Measurements from ENCODE around the gene LRRC17.
"Not testable (repeated sequence)": the region's sequence is repeated elsewhere in the genome, so short reads cannot be mapped to it uniquely, and the experiment has no call there.

The LRRC17 gene

GRCh38 chr7:102891693-102892261, 21.0 kb upstream of the LRRC17 start:
- H3K36me3 ChIP-seq: no peaks in the 10 kb centered on the region
- no peak for TF ChIP-seq Cebpa-rat (IDR thresholded peaks at IDR 0.05)
- peak overlapping the region in 9 of 11 experiments; percentile 32 to 92 (median 84); a peak in 18 of 22 replicates for H3K27ac ChIP-seq
- peak overlapping the region; percentile 61 to 92 (median 72) for H3K4me2 ChIP-seq
- H3K9ac ChIP-seq: peak overlapping the region in 1 of 11 experiments; percentile 71; a peak in 3 of 22 replicates
- H4K20me1 ChIP-seq: no peaks in the 10 kb centered on the region
- H3K4me1 ChIP-seq: peaks cover 37 to 85% (median 68%) of the 10 kb centered on the region in 10 experiments
- no peaks in the 10 kb centered on the region for H3K27me3 ChIP-seq
- no peak overlapping the region for H3K4me3 ChIP-seq
- H3K9me3 ChIP-seq (replicated peaks in 1 of 11): peaks cover 0 to 11% (median 6%) of the 10 kb centered on the region in 11 experiments; a peak in 6 of 22 replicates

GRCh38 chr7:102892631-102893278, 20.0 kb upstream of the LRRC17 start:
- no peaks in the 10 kb centered on the region for H3K36me3 ChIP-seq
- H3K9me3 ChIP-seq (replicated peaks in 1 of 11): peaks cover 0 to 11% (median 6%) of the 10 kb centered on the region in 11 experiments; a peak in 6 of 22 replicates
- H3K9ac ChIP-seq: peak overlapping the region in 8 of 11 experiments; percentile 28 to 75 (median 58); a peak in 14 of 22 replicates
- peak in 3 of 11 experiments; percentile 22 to 91 (median 88); a peak in 7 of 22 replicates for TF ChIP-seq Cebpa-rat (IDR thresholded peaks at IDR 0.05)
- H3K4me1 ChIP-seq: peaks cover 37 to 79% (median 59%) of the 10 kb centered on the region in 10 experiments
- no peaks in the 10 kb centered on the region for H4K20me1 ChIP-seq
- no peaks in the 10 kb centered on the region for H3K27me3 ChIP-seq
- H3K4me3 ChIP-seq: peak overlapping the region in 5 of 10 experiments; percentile 14 to 34 (median 30); a peak in 5 of 20 replicates
- peak overlapping the region; percentile 14 to 92 (median 70) for H3K4me2 ChIP-seq
- H3K27ac ChIP-seq: peak overlapping the region in 10 of 11 experiments; percentile 48 to 92 (median 84); a peak in 19 of 22 replicates

- H3K4me3 ChIP-seq: no peak overlapping the region
- H3K27ac ChIP-seq: peak overlapping the region in 2 of 11 experiments; percentile 22 to 92; a peak in 1 of 22 replicates
- peak overlapping the region in 5 of 11 experiments; percentile 10 to 84 (median 68); a peak in 7 of 22 replicates for H3K4me2 ChIP-seq
- H3K9ac ChIP-seq: no peak overlapping the region
- H3K36me3 ChIP-seq: no peaks in the 10 kb centered on the region
- H3K9me3 ChIP-seq (replicated peaks in 1 of 11): no peaks in the 10 kb centered on the region; a peak in 1 of 22 replicates
- no peaks in the 10 kb centered on the region for H4K20me1 ChIP-seq
- TF ChIP-seq Cebpa-rat (IDR thresholded peaks at IDR 0.05): no peak
- H3K27me3 ChIP-seq: no peaks in the 10 kb centered on the region
- H3K4me1 ChIP-seq: peaks cover 27 to 73% (median 48%) of the 10 kb centered on the region in 10 experiments
These were observed 17.2 kb upstream of the LRRC17 start for GRCh38 chr7:102895602-102896001.

- no peaks in the 10 kb centered on the region; a peak in 1 of 22 replicates for H3K9me3 ChIP-seq (replicated peaks in 1 of 11)
- peaks cover 17 to 63% (median 38%) of the 10 kb centered on the region in 10 experiments for H3K4me1 ChIP-seq
- no peak for TF ChIP-seq Cebpa-rat (IDR thresholded peaks at IDR 0.05)
- no peak overlapping the region for H3K4me2 ChIP-seq
- H3K4me3 ChIP-seq: no peak overlapping the region
- H4K20me1 ChIP-seq: no peaks in the 10 kb centered on the region
- no peak overlapping the region for H3K9ac ChIP-seq
- H3K36me3 ChIP-seq: no peaks in the 10 kb centered on the region
- no peak overlapping the region for H3K27ac ChIP-seq
- no peaks in the 10 kb centered on the region for H3K27me3 ChIP-seq
These were observed 16.2 kb upstream of the LRRC17 start for GRCh38 chr7:102896585-102896984.

- no peaks in the 10 kb centered on the region; a peak in 1 of 22 replicates for H3K9me3 ChIP-seq (replicated peaks in 1 of 11)
- H3K9ac ChIP-seq: no peak overlapping the region
- H3K4me3 ChIP-seq: no peak overlapping the region
- TF ChIP-seq Cebpa-rat (IDR thresholded peaks at IDR 0.05): no peak
- no peaks in the 10 kb centered on the region for H3K36me3 ChIP-seq
- H3K27me3 ChIP-seq: no peaks in the 10 kb centered on the region
- no peak overlapping the region for H3K4me2 ChIP-seq
- H4K20me1 ChIP-seq: no peaks in the 10 kb centered on the region
- peaks cover 11 to 57% (median 32%) of the 10 kb centered on the region in 10 experiments for H3K4me1 ChIP-seq
- H3K27ac ChIP-seq: no peak overlapping the region
These were observed 15.6 kb upstream of the LRRC17 start for GRCh38 chr7:102897211-102897631.

GRCh38 chr7:102897856-102898531, 14.8 kb upstream of the LRRC17 start:
- no peaks in the 10 kb centered on the region for H3K36me3 ChIP-seq
- H3K27me3 ChIP-seq: no peaks in the 10 kb centered on the region
- no peaks in the 10 kb centered on the region; a peak in 2 of 22 replicates for H3K9me3 ChIP-seq (replicated peaks in 1 of 11)
- peak overlapping the region in 4 of 11 experiments; percentile 14 to 36 (median 27); a peak in 6 of 22 replicates for H3K4me2 ChIP-seq
- no peaks in the 10 kb centered on the region for H4K20me1 ChIP-seq
- H3K4me1 ChIP-seq: peaks cover 3 to 49% (median 24%) of the 10 kb centered on the region in 10 experiments
- no peak overlapping the region for H3K9ac ChIP-seq
- H3K27ac ChIP-seq: peak overlapping the region in 2 of 11 experiments; percentile 17 to 22; a peak in 1 of 22 replicates
- TF ChIP-seq Cebpa-rat (IDR thresholded peaks at IDR 0.05): no peak
- H3K4me3 ChIP-seq: no peak overlapping the region

GRCh38 chr7:102898532-102898859, 14.3 kb upstream of the LRRC17 start:
- Histone ChIP-seq H3K4me1 (peaks cover 0 to 44% (median 19%) of the 10 kb centered on the region in 10 experiments; a peak in 15 of 20 replicates), H3K27ac (peak overlapping the region in 2 of 11 experiments; percentile 17 to 22; a peak in 1 of 22 replicates), H3K36me3 (no peaks in the 10 kb centered on the region), H3K9ac (no peak overlapping the region), H3K4me2 (peak overlapping the region in 4 of 11 experiments; percentile 14 to 36 (median 27); a peak in 6 of 22 replicates), H3K27me3 (no peaks in the 10 kb centered on the region), H3K9me3 (replicated peaks in 1 of 11) (no peaks in the 10 kb centered on the region; a peak in 2 of 22 replicates), H4K20me1 (no peaks in the 10 kb centered on the region), H3K4me3 (no peak overlapping the region)
- no peak for TF ChIP-seq Cebpa-rat (IDR thresholded peaks at IDR 0.05)

GRCh38 chr7:102902052-102902451, 10.7 kb upstream of the LRRC17 start:
- Histone ChIP-seq H3K9me3 (replicated peaks in 1 of 11) (peaks cover 0 to 18% (median 5%) of the 10 kb centered on the region in 11 experiments; a peak in 7 of 22 replicates), H3K4me1 (peaks cover 0 to 17% (median 3%) of the 10 kb centered on the region in 10 experiments; a peak in 8 of 20 replicates)
- H3K36me3 ChIP-seq, H3K27me3 ChIP-seq, H3K27ac ChIP-seq, H4K20me1 ChIP-seq, H3K9ac ChIP-seq, H3K4me3 ChIP-seq, H3K4me2 ChIP-seq: not testable (repeated sequence)

GRCh38 chr7:102903576-102903975, 9.2 kb upstream of the LRRC17 start:
- not testable (repeated sequence) for H4K20me1 ChIP-seq, H3K27me3 ChIP-seq, H3K9ac ChIP-seq, H3K4me3 ChIP-seq, H3K27ac ChIP-seq, H3K4me1 ChIP-seq, H3K4me2 ChIP-seq, H3K36me3 ChIP-seq
- H3K9me3 ChIP-seq (replicated peaks in 1 of 11): peaks cover 9 to 29% (median 15%) of the 10 kb centered on the region in 11 experiments
